Medulla oblongata (tissue), 1 donor: Measurements from ENCODE around the gene HBQ1.
"Not testable (repeated sequence)": the region's sequence is repeated elsewhere in the genome, so short reads cannot be mapped to it uniquely, and the experiment has no call there.

Experiments used
- DNase-seq: peaks from one replicate; pipeline ENCODE4 v3.0.0-alpha.2; 2015; ENCODE audit errors: extremely low spot score

HBQ1 gene

DNA sequence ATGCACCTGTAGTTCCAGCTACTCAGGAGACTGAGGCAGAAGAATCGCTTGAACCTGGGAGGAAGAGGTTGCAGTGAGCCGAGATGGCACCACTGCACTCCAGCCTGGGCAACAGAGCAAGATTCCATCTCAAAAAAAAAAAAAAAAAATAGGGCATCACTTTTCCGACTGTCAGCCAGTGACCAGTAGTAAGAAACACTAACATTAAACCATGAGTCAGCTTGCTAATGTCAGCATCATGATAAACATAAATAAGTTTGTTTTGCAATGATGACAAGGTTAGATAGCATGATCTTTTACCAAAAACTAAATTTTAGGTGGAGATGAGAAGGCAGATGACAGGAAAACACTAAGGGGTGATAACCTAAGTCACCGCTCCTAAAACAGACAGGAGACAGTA is 29.1 kb downstream of the HBQ1 start:
- not testable (repeated sequence) for DNase-seq

DNA sequence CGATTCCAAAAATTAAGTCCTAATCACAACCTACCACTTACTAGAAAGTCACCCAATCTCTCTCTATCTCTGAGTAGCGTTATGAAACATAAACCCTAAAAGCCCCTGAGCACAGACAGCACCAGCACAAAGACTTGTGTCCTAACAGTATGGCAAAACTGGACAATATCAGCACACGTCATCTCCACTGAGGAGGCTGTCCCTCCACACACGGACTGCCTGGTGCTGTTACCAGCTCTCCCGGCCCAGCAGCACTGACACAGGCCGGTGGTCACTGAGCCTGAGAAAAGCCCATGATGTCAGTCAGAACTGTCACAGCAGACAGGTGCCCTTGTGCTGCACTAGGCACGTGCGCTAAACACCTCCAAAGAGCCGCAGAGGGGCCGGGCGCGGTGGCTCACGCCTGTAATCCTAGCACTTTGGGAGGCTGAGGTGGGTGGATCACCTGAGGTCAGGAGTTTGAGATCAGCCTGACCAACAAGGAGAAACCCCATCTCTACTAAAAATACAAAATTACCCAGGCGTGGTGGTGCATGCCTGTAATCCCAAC is 31.4 kb downstream of the HBQ1 start:
- not testable (repeated sequence) for DNase-seq

DNA sequence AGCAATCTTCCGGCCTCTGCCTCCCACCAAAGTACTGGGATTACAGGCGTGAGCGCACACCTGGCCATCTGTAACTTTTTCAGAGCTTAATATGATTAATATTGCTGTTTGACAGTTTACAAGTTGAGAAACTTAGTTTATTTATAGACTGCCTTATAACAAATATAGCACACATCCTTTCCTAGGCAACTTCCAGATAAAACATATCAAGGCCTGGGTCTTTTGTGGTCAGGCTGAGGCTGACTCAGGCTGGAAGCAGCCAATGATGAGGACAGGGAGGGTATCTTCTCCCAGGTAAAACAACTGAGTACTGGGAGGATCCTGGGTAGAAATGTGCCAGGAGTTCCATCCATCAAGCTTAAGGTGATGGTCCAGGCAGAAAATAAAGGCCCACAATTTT is 32.7 kb downstream of the HBQ1 start:
- DNase-seq: no peak

DNA sequence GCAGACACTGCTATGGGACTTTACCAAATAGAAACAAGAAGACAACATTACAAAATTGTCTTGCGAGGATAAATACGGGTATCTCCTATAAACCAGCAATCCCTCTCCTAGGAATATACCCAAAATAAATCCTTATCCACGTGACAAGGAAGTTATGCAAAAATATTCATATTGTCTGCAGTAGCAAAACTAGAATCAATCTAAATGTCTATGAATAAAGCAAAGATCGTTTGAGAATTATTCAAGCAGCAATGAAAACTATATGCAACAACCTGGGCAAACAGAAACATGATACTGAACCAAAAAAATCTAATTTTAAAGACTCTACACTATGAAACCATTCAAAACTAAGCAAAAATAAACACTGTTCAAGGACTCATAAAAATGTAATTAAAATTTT is 39.8 kb downstream of the HBQ1 start:
- no peak for DNase-seq

DNA sequence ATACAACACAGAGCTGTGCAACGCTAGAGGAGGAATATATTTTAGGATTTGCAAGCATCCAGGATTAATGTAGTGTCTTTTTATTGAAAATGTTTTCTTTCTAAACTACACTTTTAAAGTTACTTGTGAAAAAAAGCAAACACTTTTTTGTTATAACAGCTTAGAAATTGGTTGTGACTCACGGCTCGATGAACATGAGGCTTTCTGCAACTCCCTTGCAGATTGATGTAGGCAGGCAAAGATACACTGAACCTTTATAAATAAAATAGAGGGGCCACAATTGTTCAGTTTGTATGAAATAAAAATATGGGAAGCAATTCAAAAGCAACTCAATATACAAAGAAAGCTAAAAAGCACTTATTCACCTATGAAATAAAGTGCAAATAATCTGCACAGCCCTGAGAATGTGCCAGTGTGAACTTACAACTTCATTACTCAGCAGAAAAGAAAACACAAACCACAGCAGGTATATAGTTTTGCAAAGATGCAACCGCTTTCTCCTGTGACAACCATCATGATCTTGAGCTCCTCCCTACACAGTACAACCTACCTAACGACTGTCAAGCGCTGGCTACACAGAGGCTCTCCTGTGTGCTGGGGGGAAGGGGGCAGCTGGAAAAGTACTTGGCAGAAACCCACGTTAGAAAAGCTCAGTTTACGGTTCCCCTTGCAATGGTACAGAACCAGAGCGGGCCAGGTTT is 48.0 kb downstream of the HBQ1 start:
- DNase-seq: no peak

DNA sequence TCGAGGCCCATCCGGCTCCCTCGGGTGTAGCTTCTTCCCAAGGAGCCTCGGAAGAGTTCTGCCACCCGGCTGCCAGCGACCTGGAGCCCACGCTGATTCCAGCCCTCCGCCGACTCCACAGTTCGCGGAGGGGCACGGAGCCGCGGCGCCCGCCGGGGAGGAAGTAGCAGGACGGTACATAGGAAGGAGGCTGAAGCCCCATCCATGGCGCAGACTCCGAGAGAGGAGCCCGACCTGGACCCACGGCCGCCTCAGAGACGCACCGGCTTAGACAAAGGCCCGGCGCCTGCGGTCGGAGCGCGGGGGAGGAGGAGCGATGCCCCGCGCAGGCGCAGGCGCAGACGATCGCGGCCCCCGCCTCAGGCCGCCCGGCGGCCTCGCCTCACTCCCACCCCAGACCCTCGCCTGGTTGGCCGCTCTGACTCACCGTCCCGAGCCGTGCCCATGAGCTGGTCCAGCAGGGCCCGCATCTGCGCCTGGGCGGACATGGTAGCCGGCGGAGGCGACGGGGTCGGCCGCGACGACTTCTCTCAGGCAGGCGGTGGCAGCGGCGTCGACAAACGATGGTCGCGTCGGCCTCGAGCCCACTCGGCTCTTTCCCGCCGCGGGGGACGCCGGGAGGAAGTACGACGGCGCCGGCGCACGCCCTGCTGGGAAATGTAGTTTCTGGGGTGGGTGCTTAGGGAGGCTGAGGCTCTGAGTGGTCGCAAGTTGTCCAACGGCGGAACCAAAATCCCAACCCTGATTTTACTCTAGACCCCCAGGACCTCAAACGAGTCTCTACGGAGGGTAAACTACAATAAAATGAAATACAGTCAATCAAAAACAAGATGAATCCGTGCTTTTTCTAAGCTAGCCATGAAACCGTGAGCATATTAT is 48.8 kb downstream of the HBQ1 start, which contains the start of gene LUC7L:
TSS of gene LUC7L (minus strand) at position 598 of the 879 bp plus-strand sequence. CDS start at position 488, 110 bp downstream.
- DNase-seq: peak; percentile 94

DNA sequence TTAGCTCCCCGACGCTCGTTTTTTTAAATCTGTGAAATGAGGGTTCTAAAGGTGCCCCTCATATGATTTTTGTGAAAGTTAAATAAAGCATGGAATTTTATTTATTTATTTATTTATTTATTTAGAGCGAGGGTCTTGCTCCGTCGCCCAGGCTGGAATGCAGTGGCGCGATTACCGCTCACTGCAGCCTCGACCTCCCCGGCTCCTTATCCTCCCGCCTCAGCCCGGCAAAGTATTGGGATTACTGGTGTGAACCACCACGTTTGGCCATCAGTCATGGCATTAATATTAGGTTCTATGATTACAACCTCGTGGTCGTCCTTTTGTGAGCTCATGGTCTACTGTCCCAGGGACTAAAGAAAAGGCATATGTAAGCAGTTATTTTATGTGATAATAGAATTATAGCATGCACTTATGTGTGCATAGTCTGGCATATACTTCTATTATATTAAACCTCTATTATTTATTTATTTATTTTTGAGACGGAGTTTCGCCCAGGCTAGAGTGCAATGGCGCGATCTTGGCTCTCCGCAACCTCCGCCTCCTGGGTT is 49.5 kb downstream of the HBQ1 start:
- no peak for DNase-seq

DNA sequence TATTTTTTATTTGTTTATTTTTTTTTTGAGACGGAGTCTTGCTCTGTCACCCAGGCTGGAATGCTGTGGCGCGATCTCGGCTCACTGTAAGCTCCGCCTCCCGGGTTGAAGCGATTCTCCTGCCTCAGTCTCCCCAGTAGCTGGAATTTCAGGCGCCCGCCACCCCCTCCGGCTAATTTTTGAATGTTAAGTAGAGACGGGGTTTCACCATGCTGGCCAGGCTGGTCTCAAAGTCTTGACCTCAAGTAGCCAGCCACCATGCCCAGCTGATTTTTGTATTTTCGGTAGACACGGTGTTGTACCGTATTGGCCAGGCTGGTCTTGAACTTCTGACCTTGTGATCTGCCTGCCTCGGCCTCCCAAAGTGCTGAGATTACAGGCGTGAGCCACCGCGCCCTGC is 50.1 kb downstream of the HBQ1 start:
- not testable (repeated sequence) for DNase-seq
